Tibial nerve (tissue), 4 donors: ENCODE measurements around the gene RXYLT1. TPM values are rescaled to one million over a fixed set of nuclear protein-coding genes. Genes with fewer than 3 reads are reported as not detected.
A peak's percentile ranks its signal among the peaks of the same experiment; 100 is the strongest.

ENCODE experiments used
- DNase-seq, 2 donors: peaks; one replicate each; pipeline ENCODE4 v3.0.0-alpha.2; 2019; ENCODE audit warnings: low spot score in 2 of 2
- H3K27ac ChIP-seq, 4 donors: fragments of 200-600 bp; sonication (generic) in 3 of 4; one replicate each; pipeline ENCODE4 v1.5.1; 2017 to 2019; ENCODE audit warnings: mild to moderate bottlenecking in 1 of 4
- H3K27me3 ChIP-seq, 2 donors: fragments of 200-600 bp; sonication (generic) in 1 of 2; one replicate each; pipeline versions ENCODE4 v1.5.1 to v1.6.0; 2017 to 2019
- H3K36me3 ChIP-seq, 3 donors: fragments of 200-600 bp; sonication (generic); one replicate each; pipeline ENCODE4 v1.5.1; 2018 to 2019
- H3K4me1 ChIP-seq, 4 donors: fragments of 200-600 bp; sonication (generic) in 3 of 4; one replicate each; pipeline ENCODE4 v1.5.1; 2017 to 2019
- H3K4me3 ChIP-seq, 4 donors: fragments of 200-600 bp; sonication (generic) in 3 of 4; one replicate each; pipeline ENCODE4 v1.5.1; 2017 to 2019; ENCODE audit warnings: mild to moderate bottlenecking in 1 of 4, moderate library complexity in 1 of 4
- H3K9me3 ChIP-seq, 4 donors: fragments of 200-600 bp; sonication (generic) in 3 of 4; one replicate each; pipeline ENCODE4 v1.5.1; 2017 to 2019
- EP300 ChIP-seq, 2 donors: sonication (generic); formaldehyde crosslinking; IDR thresholded peaks; one replicate each; pipeline ENCODE4 v1.6.1; 2017; ENCODE audit warnings: antibody characterized with exemption in 2 of 2, mild to moderate bottlenecking in 1 of 2
- POLR2A ChIP-seq, 2 donors: fragments of 450-650 bp; IDR thresholded peaks; one replicate each; pipeline ENCODE4 v1.6.1; 2017; ENCODE audit warnings: antibody characterized with exemption in 2 of 2, mild to moderate bottlenecking in 2 of 2, moderate library complexity in 2 of 2
- WGBS, 2 donors: methylation state at CpG; one replicate each; pipeline ENCODE4 v1.1.5; 2018; 5-methylcytosine and 5-hydroxymethylcytosine counted together
- total RNA-seq, 4 donors: library from RNA; depleted of rRNA; stranded (reverse); fragments of >200 nt; gene quantifications; one replicate each; pipeline ENCODE4 v1.1.0, GENCODE V29; 2016
- TF ChIP-seq, protein P1 (sequence below), 5 experiments: fragments of 200-600 bp in 3 of 5; fragments of 450-650 bp in 2 of 5; sonication (generic) in 3 of 5; IDR thresholded peaks; one replicate each; pipeline ENCODE4 v1.5.1; 2016 to 2019; ENCODE audit warnings: antibody characterized with exemption in 5 of 5, mild to moderate bottlenecking in 3 of 5, moderate library complexity in 2 of 5

The RXYLT1 gene
- total RNA-seq, 4 donors from 2014 or later = 14.4 to 24.9 (median 18.1) TPM

DNA sequence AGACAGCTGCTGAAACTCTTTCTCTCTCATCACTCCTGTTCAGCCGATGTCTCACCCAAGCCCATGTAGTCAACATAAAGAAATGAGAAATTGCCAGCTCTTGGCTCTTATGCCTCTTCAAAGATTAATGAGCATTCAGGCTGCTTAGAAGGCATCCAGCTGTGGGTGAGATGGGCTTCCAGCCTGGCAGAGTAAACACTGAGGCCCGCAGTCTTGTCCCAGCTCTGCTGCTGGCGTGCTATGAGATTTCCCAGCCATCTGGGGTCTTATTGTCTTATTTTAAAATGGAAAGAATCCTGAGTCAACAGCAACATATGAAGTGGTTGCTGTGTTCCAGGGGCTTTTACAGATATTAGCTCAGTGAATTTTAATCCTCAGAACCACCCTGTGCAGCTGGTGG is 12.6 kb downstream of the RXYLT1 start:
- H3K9me3 ChIP-seq = no peaks in the 10 kb centered on the region
- H3K27ac ChIP-seq = no peak overlapping the region
- DNase-seq = no peak
- no peaks in the 10 kb centered on the region for H3K27me3 ChIP-seq
- TF ChIP-seq, protein P1, sequence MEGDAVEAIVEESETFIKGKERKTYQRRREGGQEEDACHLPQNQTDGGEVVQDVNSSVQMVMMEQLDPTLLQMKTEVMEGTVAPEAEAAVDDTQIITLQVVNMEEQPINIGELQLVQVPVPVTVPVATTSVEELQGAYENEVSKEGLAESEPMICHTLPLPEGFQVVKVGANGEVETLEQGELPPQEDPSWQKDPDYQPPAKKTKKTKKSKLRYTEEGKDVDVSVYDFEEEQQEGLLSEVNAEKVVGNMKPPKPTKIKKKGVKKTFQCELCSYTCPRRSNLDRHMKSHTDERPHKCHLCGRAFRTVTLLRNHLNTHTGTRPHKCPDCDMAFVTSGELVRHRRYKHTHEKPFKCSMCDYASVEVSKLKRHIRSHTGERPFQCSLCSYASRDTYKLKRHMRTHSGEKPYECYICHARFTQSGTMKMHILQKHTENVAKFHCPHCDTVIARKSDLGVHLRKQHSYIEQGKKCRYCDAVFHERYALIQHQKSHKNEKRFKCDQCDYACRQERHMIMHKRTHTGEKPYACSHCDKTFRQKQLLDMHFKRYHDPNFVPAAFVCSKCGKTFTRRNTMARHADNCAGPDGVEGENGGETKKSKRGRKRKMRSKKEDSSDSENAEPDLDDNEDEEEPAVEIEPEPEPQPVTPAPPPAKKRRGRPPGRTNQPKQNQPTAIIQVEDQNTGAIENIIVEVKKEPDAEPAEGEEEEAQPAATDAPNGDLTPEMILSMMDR (IDR thresholded peaks at IDR 0.05) = no peak
- TF ChIP-seq POLR2A (IDR thresholded peaks at IDR 0.05) (no peak), EP300 (IDR thresholded peaks at IDR 0.05) (no peak)
- no peak overlapping the region for H3K4me3 ChIP-seq
- WGBS, 2 donors = 70 to 90% methylated on average over 3 of the region's 3 CpGs
- no peaks in the 10 kb centered on the region for H3K4me1 ChIP-seq
- H3K36me3 ChIP-seq = peaks cover 0 to 40% (median 0%) of the 10 kb centered on the region in 3 donors

DNA sequence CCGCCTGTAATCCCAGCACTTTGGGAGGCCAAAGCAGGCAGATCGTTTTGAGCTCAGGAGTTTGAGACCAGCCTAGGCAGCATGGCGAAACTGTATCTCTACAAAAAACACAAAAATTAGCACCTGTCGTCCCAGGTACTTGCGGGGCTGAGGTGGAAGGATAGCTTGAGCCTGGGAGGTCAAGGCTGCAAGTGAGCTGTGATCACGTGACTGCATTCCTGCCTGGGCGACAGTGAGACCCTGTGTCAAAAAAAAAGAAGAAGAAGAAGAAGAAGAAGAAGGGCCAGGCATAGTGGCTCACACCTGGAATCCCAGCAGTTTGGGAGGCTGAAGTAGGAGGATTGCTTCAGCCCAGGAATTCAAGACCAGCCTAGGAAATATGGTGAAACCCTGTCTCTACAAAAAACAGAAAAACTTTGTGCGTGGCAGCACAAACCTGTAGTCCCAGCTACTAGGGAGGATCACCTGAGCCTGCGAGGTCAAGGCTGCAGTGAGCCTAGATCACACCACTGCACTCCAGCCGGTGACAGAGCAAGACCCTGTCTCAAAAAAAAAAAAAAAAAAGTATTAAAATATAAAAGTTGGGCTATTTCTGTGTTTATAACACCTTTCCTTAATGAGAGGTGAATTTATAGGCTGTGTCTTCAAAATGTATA is 15.5 kb downstream of the RXYLT1 start:
- no peak overlapping the region for H3K27ac ChIP-seq
- H3K4me3 ChIP-seq = no peak overlapping the region
- no peaks in the 10 kb centered on the region for H3K4me1 ChIP-seq
- H3K36me3 ChIP-seq = peaks cover 0 to 13% (median 0%) of the 10 kb centered on the region in 3 donors
- TF ChIP-seq EP300 (IDR thresholded peaks at IDR 0.05) = no peak
- TF ChIP-seq POLR2A (IDR thresholded peaks at IDR 0.05) = no peak
- TF ChIP-seq, protein P1 (IDR thresholded peaks at IDR 0.05) = no peak
- H3K27me3 ChIP-seq = no peaks in the 10 kb centered on the region
- 86 to 89% methylated on average over 10 of the region's 10 CpGs for WGBS, 2 donors
- no peaks in the 10 kb centered on the region for H3K9me3 ChIP-seq
- DNase-seq = no peak

DNA sequence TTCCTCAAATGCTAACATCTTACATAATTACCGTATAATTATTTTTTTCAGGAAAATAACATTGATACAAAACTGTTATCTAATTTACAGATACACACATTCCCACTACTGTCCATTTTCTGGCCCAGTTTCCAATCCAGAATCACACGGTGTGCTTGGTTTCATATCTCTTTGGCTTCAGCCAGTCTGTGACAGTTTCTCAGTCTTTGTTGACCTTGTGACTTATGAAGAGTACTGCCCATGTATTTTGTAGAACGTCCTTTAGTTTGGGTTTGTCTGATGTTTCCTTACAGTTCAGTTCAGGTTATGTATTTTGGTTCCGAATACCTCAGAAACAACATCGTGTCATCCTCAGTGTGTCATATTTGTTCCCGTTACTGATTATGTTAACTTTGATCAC is 16.2 kb downstream of the RXYLT1 start:
- no peaks in the 10 kb centered on the region for H3K4me1 ChIP-seq
- H3K27me3 ChIP-seq = no peaks in the 10 kb centered on the region
- WGBS, 2 donors = 92% methylated on average over 6 of the region's 6 CpGs
- H3K36me3 ChIP-seq = peaks cover 0 to 5% (median 0%) of the 10 kb centered on the region in 3 donors
- no peaks in the 10 kb centered on the region for H3K9me3 ChIP-seq
- no peak overlapping the region for H3K27ac ChIP-seq
- DNase-seq = no peak
- H3K4me3 ChIP-seq = no peak overlapping the region
- TF ChIP-seq, protein P1 (IDR thresholded peaks at IDR 0.05) = no peak
- TF ChIP-seq POLR2A (IDR thresholded peaks at IDR 0.05) (no peak), EP300 (IDR thresholded peaks at IDR 0.05) (no peak)

DNA sequence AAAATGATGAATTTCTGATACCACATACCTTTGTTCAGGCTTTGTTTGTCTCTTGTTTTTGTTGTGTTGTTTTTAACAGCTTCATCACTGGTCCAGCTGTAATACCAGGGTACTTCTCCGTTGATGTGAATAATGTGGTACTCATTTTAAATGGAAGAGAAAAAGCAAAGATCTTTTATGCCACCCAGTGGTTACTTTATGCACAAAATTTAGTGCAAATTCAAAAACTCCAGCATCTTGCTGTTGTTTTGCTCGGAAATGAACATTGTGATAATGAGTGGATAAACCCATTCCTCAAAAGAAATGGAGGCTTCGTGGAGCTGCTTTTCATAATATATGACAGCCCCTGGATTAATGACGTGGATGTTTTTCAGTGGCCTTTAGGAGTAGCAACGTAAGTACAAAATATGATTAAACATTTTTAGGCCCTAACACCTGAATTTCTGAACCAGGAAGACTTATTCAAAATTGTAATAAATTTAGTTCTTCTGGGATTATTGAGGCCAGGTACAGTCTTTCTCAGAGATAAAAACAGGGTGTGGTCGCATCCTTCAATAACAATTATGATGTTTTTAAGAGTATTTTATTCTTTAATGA is 22.4 kb downstream of the RXYLT1 start:
- no peak overlapping the region for H3K4me3 ChIP-seq
- no peaks in the 10 kb centered on the region for H3K4me1 ChIP-seq
- H3K27ac ChIP-seq = no peak overlapping the region
- WGBS, 2 donors = 60 to 61% methylated on average over 6 of the region's 6 CpGs
- H3K36me3 ChIP-seq = peaks cover 0 to 21% (median 0%) of the 10 kb centered on the region in 3 donors
- no peaks in the 10 kb centered on the region for H3K9me3 ChIP-seq
- TF ChIP-seq EP300 (IDR thresholded peaks at IDR 0.05) = no peak
- TF ChIP-seq, protein P1 (IDR thresholded peaks at IDR 0.05) = peak; percentile 33 to 67 (median 46)
- no peaks in the 10 kb centered on the region for H3K27me3 ChIP-seq
- DNase-seq = no peak

DNA sequence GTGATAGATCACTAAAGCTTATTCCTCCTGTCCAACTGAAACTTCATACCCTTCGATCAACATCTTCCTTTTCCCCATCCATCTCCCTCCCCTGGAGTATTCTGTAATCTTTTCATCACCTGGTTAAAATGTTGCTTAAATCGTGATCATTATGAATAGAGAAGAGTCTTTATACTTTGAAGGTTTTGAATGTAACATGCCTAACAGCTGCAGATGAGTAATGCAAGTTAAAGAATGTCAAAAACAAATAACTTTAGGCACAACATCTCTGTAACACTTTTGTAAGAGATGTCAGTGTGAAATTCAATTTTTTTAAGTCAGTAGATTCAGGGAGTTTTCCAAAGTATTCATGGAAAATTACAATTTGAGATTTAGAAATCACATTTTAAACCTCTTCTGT is 25.0 kb downstream of the RXYLT1 start:
- no peak for TF ChIP-seq EP300 (IDR thresholded peaks at IDR 0.05)
- no peak for TF ChIP-seq POLR2A (IDR thresholded peaks at IDR 0.05)
- TF ChIP-seq, protein P1 (IDR thresholded peaks at IDR 0.05) = no peak
- no peaks in the 10 kb centered on the region for H3K9me3 ChIP-seq
- WGBS, 2 donors = 74 to 84% methylated on average over 2 of the region's 2 CpGs

More for the DNA sequence above, 25.0 kb downstream of the RXYLT1 start:
- peaks cover 0 to 43% (median 0%) of the 10 kb centered on the region in 3 donors for H3K36me3 ChIP-seq
- H3K4me1 ChIP-seq = no peaks in the 10 kb centered on the region
- no peak overlapping the region for H3K4me3 ChIP-seq
- DNase-seq = no peak
- no peak overlapping the region for H3K27ac ChIP-seq
- H3K27me3 ChIP-seq = no peaks in the 10 kb centered on the region
